Activated CD4-positive, alpha-beta T cell treated with anti-CD3 and anti-CD28 coated beads for 24 hours (primary cell): ENCODE data around the gene KCTD20.
"Not testable (repeated sequence)": the region's sequence is repeated elsewhere in the genome, so short reads cannot be mapped to it uniquely, and the experiment has no call there.

Experiments used
- DNase-seq, 2 donors: peaks; one replicate each; pipeline ENCODE4 v3.0.0-alpha.2; 2020; ENCODE audit warnings: low read depth in 2 of 2

Gene KCTD20

GRCh38 chr6:36444470-36444869 lies 1.7 kb downstream of the KCTD20 start:
- no peak for DNase-seq

- DNase-seq, result no peak
Measured at GRCh38 chr6:36445621-36446020, 2.8 kb downstream of the KCTD20 start.

GRCh38 chr6:36449173-36449572 lies 6.4 kb downstream of the KCTD20 start:
- not testable (repeated sequence) for DNase-seq

GRCh38 chr6:36452897-36453296 lies 10.1 kb downstream of the KCTD20 start:
- not testable (repeated sequence) for DNase-seq

- DNase-seq, result no peak
Measured at GRCh38 chr6:36455486-36456027, 12.8 kb downstream of the KCTD20 start.

- no peak for DNase-seq
Measured at GRCh38 chr6:36459501-36459900, 16.7 kb downstream of the KCTD20 start.

GRCh38 chr6:36460916-36461315 lies 18.1 kb downstream of the KCTD20 start:
- DNase-seq, result no peak

GRCh38 chr6:36461646-36462045 lies 18.8 kb downstream of the KCTD20 start:
- DNase-seq, result no peak

GRCh38 chr6:36463676-36464075 lies 20.9 kb downstream of the KCTD20 start:
- DNase-seq, result no peak

- no peak for DNase-seq
Measured at GRCh38 chr6:36464233-36464632, 21.4 kb downstream of the KCTD20 start.

GRCh38 chr6:36467625-36468024 lies 24.8 kb downstream of the KCTD20 start:
- DNase-seq, result no peak

- DNase-seq, result no peak
Measured at GRCh38 chr6:36469148-36469661, 26.4 kb downstream of the KCTD20 start.

GRCh38 chr6:36469946-36470345 lies 27.1 kb downstream of the KCTD20 start:
- no peak for DNase-seq

- no peak for DNase-seq
Measured at GRCh38 chr6:36478051-36478526, 35.3 kb downstream of the KCTD20 start.

GRCh38 chr6:36479256-36479655 lies 36.5 kb downstream of the KCTD20 start:
- no peak for DNase-seq

GRCh38 chr6:36483326-36483725 lies 40.5 kb downstream of the KCTD20 start:
- DNase-seq, result not testable (repeated sequence)

- no peak for DNase-seq
Measured at GRCh38 chr6:36484736-36485135, 41.9 kb downstream of the KCTD20 start.

- DNase-seq, result no peak
Measured at GRCh38 chr6:36487698-36488097, 44.9 kb downstream of the KCTD20 start.

- no peak for DNase-seq
Measured at GRCh38 chr6:36488221-36488620, 45.4 kb downstream of the KCTD20 start.

- no peak for DNase-seq
Measured at GRCh38 chr6:36489426-36489825, 46.6 kb downstream of the KCTD20 start.

- DNase-seq, result no peak
Measured at GRCh38 chr6:36491378-36491965, 48.7 kb downstream of the KCTD20 start.

GRCh38 chr6:36492092-36492491 lies 49.3 kb downstream of the KCTD20 start:
- no peak for DNase-seq

GRCh38 chr6:36492621-36493020 lies 49.8 kb downstream of the KCTD20 start:
- no peak for DNase-seq

- no peak for DNase-seq
Measured at GRCh38 chr6:36493319-36493718, 50.5 kb downstream of the KCTD20 start.
